AG08396 (cell line): ENCODE measurements around the gene EDAR.

Source experiments
- DNase-seq: peaks from one replicate; pipeline ENCODE4 v3.0.0; 2012; ENCODE audit warnings: low spot score, mixed read lengths

The EDAR gene

GRCh38 chr2:108908713-108909070, 80.3 kb downstream of the EDAR start:
- no peak for DNase-seq

- DNase-seq, result no peak
Measured at GRCh38 chr2:108907822-108908712, 81.0 kb downstream of the EDAR start.

- no peak for DNase-seq
Measured at GRCh38 chr2:108906403-108907077, 82.5 kb downstream of the EDAR start.

- no peak for DNase-seq
Measured at GRCh38 chr2:108905906-108906305, 83.1 kb downstream of the EDAR start.

- no peak for DNase-seq
Measured at GRCh38 chr2:108905176-108905575, 83.8 kb downstream of the EDAR start.

- no peak for DNase-seq
Measured at GRCh38 chr2:108904680-108905079, 84.3 kb downstream of the EDAR start.

- no peak for DNase-seq
Measured at GRCh38 chr2:108898315-108899082, 90.5 kb downstream of the EDAR start.

- DNase-seq, result no peak
Measured at GRCh38 chr2:108896741-108897140, 92.3 kb downstream of the EDAR start.

GRCh38 chr2:108895188-108895587, 93.8 kb downstream of the EDAR start:
- DNase-seq, result no peak

- no peak for DNase-seq
Measured at GRCh38 chr2:108894766-108895165, 94.3 kb downstream of the EDAR start.

- no peak for DNase-seq
Measured at GRCh38 chr2:108893277-108893676, 95.7 kb downstream of the EDAR start.

GRCh38 chr2:108889907-108890306, 99.1 kb downstream of the EDAR start:
- DNase-seq, result no peak

GRCh38 chr2:108884619-108885018, 104.4 kb downstream of the EDAR start:
- no peak for DNase-seq

- no peak for DNase-seq
Measured at GRCh38 chr2:108878276-108878675, 110.7 kb downstream of the EDAR start.

GRCh38 chr2:108877506-108877905, 111.5 kb downstream of the EDAR start:
- DNase-seq, result no peak

- DNase-seq, result no peak
Measured at GRCh38 chr2:108870069-108870644, 118.9 kb downstream of the EDAR start.

GRCh38 chr2:108869542-108869941, 119.5 kb downstream of the EDAR start:
- DNase-seq, result no peak

- no peak for DNase-seq
Measured at GRCh38 chr2:108868911-108869310, 120.1 kb downstream of the EDAR start.

GRCh38 chr2:108866041-108866440, 123.0 kb downstream of the EDAR start:
- DNase-seq, result no peak

GRCh38 chr2:108858894-108859293, 130.1 kb downstream of the EDAR start:
- no peak for DNase-seq

GRCh38 chr2:108855194-108855593, 133.8 kb downstream of the EDAR start:
- DNase-seq, result no peak

- no peak for DNase-seq
Measured at GRCh38 chr2:108854484-108854883, 134.5 kb downstream of the EDAR start.
